GM12873 (cell line): Measurements from ENCODE around the gene OPN1SW.

ENCODE experiments used
- TF ChIP-seq, protein P1 (sequence below): IDR thresholded peaks from 2 replicates; pipeline ENCODE4 v1.5.1; 2012; ENCODE audit warnings: low read depth, mild to moderate bottlenecking, moderate library complexity, low read length, control low read depth; ENCODE audit not compliant: insufficient read depth; ENCODE audit errors: missing control alignments

OPN1SW gene

DNA sequence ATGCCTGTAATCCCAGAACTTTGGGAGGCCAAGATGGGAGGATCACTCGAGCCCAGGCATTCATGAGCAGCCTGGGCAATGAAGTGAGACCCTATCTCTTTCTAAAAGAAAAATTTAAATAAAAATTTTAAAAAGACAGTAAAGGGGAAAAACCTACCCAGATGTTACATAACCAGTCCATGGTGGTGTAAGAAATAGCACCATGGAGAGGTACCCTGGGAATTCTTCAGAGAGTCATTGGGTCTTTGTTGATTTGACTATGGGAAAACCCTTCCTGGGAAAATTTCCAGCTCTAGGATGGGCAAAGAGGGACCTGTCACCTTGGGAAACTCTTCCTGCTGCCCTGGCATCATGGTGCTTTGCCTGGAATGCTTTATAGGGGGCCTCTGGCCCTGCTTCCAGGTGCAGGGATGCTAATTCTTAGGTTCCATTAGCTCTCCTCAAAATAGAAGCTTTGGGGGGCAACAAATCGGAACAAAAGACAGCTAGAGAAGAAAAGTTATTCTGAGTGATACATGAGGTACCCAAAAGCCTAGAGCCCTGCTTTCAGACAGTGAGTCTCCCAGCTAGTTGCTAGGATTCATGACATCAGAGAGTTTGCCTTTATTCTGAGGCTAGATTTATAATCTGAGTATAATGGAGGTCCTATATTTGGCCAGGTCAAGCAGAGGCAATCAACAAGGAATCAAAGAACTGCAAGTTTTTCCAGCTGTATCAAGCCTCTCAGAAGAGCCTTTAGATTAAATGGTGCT is 26.2 kb upstream of the OPN1SW start:
- TF ChIP-seq, protein P1, sequence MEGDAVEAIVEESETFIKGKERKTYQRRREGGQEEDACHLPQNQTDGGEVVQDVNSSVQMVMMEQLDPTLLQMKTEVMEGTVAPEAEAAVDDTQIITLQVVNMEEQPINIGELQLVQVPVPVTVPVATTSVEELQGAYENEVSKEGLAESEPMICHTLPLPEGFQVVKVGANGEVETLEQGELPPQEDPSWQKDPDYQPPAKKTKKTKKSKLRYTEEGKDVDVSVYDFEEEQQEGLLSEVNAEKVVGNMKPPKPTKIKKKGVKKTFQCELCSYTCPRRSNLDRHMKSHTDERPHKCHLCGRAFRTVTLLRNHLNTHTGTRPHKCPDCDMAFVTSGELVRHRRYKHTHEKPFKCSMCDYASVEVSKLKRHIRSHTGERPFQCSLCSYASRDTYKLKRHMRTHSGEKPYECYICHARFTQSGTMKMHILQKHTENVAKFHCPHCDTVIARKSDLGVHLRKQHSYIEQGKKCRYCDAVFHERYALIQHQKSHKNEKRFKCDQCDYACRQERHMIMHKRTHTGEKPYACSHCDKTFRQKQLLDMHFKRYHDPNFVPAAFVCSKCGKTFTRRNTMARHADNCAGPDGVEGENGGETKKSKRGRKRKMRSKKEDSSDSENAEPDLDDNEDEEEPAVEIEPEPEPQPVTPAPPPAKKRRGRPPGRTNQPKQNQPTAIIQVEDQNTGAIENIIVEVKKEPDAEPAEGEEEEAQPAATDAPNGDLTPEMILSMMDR: no peak

DNA sequence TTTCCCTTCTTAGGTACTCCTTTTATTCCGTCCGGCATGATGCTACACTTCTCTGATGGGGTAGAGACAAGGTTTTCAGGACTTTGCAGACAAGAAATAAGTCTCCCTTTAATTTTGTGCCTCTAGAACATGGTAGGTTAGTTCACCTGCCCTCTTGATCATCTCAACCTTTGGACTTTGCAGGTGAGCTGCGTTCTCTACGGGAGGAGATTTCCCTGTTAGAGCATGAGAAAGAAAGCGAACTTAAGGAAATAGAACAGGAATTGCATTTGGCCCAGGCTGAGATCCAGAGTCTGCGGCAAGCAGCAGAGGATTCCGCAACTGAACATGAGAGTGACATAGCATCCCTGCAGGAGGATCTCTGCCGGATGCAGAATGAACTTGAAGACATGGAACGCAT is 25.4 kb upstream of the OPN1SW start:
- TF ChIP-seq, protein P1: no peak

DNA sequence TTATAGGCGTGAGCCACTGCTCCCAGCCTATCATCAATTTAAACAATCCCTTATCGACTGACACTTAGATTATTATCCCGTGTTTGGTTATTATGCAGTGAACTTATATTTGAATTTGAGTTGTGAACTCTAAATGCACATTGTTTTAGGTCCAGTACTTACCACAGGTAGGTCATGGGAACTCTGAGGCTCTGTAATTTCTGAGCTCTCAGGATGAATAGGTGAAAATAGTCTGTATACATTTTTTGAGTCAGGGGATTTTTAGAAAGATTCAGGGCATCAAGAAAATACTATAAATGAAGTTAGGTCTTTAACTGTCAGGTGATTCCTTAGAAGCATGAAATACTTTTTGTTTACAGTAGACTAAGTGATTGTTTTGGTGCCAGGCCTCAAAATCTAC is 25.0 kb upstream of the OPN1SW start:
- TF ChIP-seq, protein P1: no peak

DNA sequence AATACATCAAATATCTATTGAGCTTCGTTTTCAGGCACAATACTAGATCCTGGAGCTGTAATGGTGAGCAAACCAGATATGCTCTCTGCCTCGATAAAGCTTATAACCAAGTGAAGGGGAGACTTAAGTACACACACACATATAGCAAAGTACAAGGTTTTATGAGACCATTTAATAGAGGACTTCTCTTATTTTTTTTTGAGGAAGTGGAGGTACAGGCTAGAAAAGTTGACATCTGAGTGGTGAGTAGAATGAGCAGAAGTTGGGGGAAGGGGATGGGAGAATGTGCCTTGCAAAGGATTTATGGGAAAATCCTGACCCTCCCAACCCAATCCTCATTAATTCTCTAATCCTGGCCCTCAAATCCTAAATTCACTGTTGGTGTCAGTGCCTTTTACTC is 23.9 kb upstream of the OPN1SW start:
- TF ChIP-seq, protein P1: no peak

DNA sequence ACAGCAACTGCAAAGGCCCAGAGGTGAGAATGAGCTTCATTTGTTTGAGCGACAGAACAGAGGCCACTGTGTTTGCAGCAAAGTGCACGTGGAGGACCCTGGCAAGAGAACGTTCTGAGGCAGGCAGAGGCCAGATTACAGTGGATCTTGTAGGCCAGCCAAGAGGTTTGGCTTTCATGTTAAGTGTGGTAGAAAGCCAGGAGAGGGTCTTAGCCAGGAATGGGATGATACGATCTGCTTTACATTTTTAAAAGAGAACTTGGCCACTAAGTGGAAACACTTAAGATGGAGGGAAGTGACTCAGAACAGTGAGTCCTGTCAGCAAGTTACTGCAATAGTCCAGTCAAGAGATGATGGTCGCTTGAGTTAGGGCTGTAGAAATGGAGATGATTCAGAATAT is 20.7 kb upstream of the OPN1SW start:
- TF ChIP-seq, protein P1: no peak

DNA sequence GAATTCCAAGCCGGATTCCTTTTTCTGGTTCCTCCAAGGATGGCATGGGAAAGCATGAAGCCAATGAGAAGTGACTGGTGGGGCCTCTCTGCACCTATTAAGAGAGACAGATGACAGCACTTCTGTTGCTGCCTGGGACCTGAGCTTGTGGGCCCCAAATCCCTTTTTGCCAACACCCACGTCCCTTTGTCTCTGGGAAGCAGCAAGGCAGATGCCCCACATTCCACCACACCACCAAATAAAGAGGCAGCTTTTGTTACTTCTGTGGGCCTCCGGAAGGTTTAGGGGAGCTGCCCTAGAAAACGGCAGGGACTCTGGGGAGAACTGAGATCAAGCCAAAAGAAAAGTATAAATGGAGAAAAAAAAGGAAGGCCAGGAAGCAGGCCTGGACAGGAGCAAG is 19.5 kb upstream of the OPN1SW start:
- TF ChIP-seq, protein P1: no peak

DNA sequence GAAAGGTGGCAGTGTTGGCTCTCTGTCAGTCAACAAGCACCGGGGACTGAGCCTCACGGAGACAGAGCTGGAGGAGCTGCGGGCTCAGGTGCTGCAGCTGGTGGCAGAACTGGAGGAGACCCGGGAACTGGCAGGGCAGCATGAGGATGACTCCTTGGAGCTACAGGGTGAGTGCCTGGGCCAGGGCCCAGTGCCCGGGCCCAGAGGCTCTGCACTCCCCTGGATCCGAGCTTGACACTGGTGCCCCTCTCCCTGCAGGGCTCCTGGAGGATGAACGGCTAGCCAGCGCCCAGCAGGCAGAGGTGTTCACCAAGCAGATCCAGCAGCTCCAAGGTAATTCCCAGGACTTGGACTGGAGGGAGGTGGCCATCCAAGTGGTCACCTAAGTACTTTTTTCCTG is 18.8 kb upstream of the OPN1SW start:
- TF ChIP-seq, protein P1: no peak
